Neural cell (in vitro differentiated cells): ENCODE measurements around the gene FCAMR. TPM values are rescaled to one million over a fixed set of nuclear protein-coding genes. Genes with fewer than 3 reads are reported as not detected.
"Not testable (repeated sequence)": the region's sequence is repeated elsewhere in the genome, so short reads cannot be mapped to it uniquely, and the experiment has no call there.

Experiments used
- H2AFZ ChIP-seq: fragments of 200-600, 300-800 bp; sonication (generic), shearing (Covaris generic); 2 replicates; pipeline ENCODE4 v1.6.0; 2014; ENCODE audit warnings: low read depth, mild to moderate bottlenecking, antibody characterized with exemption, low read length, moderate library complexity
- H3F3A ChIP-seq: fragments of 200-600 bp; shearing (Covaris generic); 2 replicates; pipeline ENCODE4 v1.6.1; 2016; ENCODE audit warnings: mild to moderate bottlenecking, moderate library complexity, mixed read lengths, antibody characterized with exemption, low read length; ENCODE audit not compliant: insufficient read depth, poor library complexity, severe bottlenecking
- H3K27ac ChIP-seq: fragments of 200-600, 300-800 bp; sonication (generic), shearing (Covaris generic); 2 replicates; pipeline ENCODE4 v1.5.1; 2014; ENCODE audit warnings: mild to moderate bottlenecking, low read length, moderate library complexity
- H3K27me3 ChIP-seq: fragments of 300-800, 200-600 bp; sonication (generic), shearing (Covaris generic); 2 replicates; pipeline ENCODE4 v1.6.0; 2014; ENCODE audit warnings: mild to moderate bottlenecking, low read depth, low read length, moderate library complexity; ENCODE audit not compliant: insufficient read depth
- H3K36me3 ChIP-seq: fragments of 300-800, 200-600 bp; sonication (generic), shearing (Covaris generic); 2 replicates; pipeline ENCODE4 v1.5.1; 2014; ENCODE audit warnings: mild to moderate bottlenecking, antibody characterized with exemption, low read length, moderate library complexity; ENCODE audit not compliant: insufficient read depth
- H3K4me2 ChIP-seq: fragments of 300-800, 200-600 bp; sonication (generic), shearing (Covaris generic); 2 replicates; pipeline ENCODE4 v1.6.0; 2014; ENCODE audit warnings: mild to moderate bottlenecking, low read length
- H3K4me3 ChIP-seq: fragments of 300-800, 200-600 bp; sonication (generic), shearing (Covaris generic); 2 replicates; pipeline ENCODE4 v1.5.1; 2014; ENCODE audit warnings: mild to moderate bottlenecking, low read length, moderate library complexity
- H3K79me2 ChIP-seq: fragments of 200-600 bp; shearing (Covaris generic); replicated peaks from 2 replicates; pipeline ENCODE4 v1.6.0; 2014; ENCODE audit warnings: mild to moderate bottlenecking, low read length, moderate library complexity; ENCODE audit not compliant: insufficient read depth
- H3K9ac ChIP-seq: fragments of 300-800, 200-600 bp; sonication (generic), shearing (Covaris generic); 2 replicates; pipeline ENCODE4 v1.6.1; 2016; ENCODE audit warnings: mild to moderate bottlenecking, low read length, mixed read lengths
- H3K9me2 ChIP-seq: fragments of 200-600 bp; shearing (Covaris generic); 2 replicates; pipeline ENCODE4 v1.6.1; 2016; ENCODE audit warnings: mild to moderate bottlenecking, low read length, mixed read lengths; ENCODE audit not compliant: insufficient read depth
- H3K9me3 ChIP-seq: fragments of 200-600, 300-800 bp; sonication (generic), shearing (Covaris generic); 2 replicates; pipeline ENCODE4 v1.6.1; 2016; ENCODE audit warnings: mild to moderate bottlenecking, mixed run types, low read length, moderate library complexity, mixed read lengths
- H4K20me1 ChIP-seq: fragments of 200-600 bp; shearing (Covaris generic); 2 replicates; pipeline ENCODE4 v1.6.1; 2016; ENCODE audit warnings: mild to moderate bottlenecking, mixed run types; ENCODE audit not compliant: insufficient read depth
- EP300 ChIP-seq: fragments of 450-650 bp; conservative IDR thresholded peaks from 2 replicates; pipeline ENCODE4 v1.6.1; 2014; ENCODE audit warnings: antibody characterized with exemption, mild to moderate bottlenecking, moderate library complexity; ENCODE audit not compliant: poor library complexity, severe bottlenecking
- EZH2 ChIP-seq: fragments of 200-600, 300-800 bp; shearing (Covaris generic), sonication (generic); IDR thresholded peaks from 2 replicates; pipeline ENCODE4 v1.6.1; 2014; ENCODE audit warnings: antibody characterized with exemption, low read length, borderline replicate concordance, mild to moderate bottlenecking; ENCODE audit not compliant: insufficient read depth, poor library complexity, severe bottlenecking
- MXI1 ChIP-seq: fragments of 450-650 bp; conservative IDR thresholded peaks from 2 replicates; pipeline ENCODE4 v1.6.1; 2014; ENCODE audit warnings: antibody characterized with exemption, mild to moderate bottlenecking; ENCODE audit not compliant: poor library complexity, severe bottlenecking
- RAD21 ChIP-seq: fragments of 450-650 bp; conservative IDR thresholded peaks from 2 replicates; pipeline ENCODE4 v1.6.1; 2014; ENCODE audit warnings: antibody characterized with exemption, mild to moderate bottlenecking, moderate library complexity
- SMC3 ChIP-seq: fragments of 450-650 bp; conservative IDR thresholded peaks from 2 replicates; pipeline ENCODE4 v1.6.1; 2014; ENCODE audit warnings: antibody characterized with exemption, mild to moderate bottlenecking, moderate library complexity; ENCODE audit not compliant: poor library complexity
- polyA plus RNA-seq: library from polyadenylated mRNA; depleted of rRNA; stranded (reverse); fragments of >200 nt; gene quantifications from 2 replicates; pipeline ENCODE4 v1.2.3, GENCODE V29; 2014
- TF ChIP-seq, protein P1 (sequence below): fragments of 450-650 bp; IDR thresholded peaks from 2 replicates; pipeline ENCODE4 v1.5.1; 2014; ENCODE audit warnings: antibody characterized with exemption, mild to moderate bottlenecking, moderate library complexity; ENCODE audit not compliant: poor library complexity, severe bottlenecking
- TF ChIP-seq, protein P2 (sequence below): IDR thresholded peaks from 2 replicates; pipeline ENCODE4 v1.6.1; 2012; ENCODE audit warnings: borderline replicate concordance

Gene FCAMR
- polyA plus RNA-seq, 1 donor from 2014 or later: not detected

DNA sequence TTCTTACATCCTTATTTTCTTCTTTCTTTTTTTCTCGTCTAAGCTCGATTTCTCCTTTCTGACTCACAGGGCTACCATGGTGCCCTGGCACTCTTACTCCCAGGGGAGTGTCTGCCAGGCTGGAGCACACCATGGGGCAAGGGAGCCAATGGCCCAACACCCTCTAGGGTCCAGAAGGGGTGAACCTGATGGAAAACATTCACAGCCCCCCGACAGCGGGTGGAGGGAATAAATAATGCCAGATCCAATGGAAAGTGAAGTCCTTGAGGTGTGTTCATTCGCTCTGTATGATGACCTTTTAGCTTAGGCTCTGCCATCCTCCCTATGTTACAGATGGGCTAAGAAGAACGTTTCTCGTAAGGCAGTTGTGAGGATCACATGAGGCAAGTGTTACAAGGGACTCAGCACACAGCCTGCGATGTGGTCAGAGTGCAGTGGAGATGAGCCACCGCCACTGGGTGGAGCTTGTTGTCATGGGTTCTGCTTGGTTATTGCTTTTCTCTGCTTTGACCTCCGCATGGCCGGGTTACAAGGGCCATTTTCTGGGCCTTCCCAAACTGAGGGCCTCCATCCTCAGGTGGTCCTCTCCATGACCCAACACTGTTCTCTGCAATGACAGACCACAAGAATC lies 45.0 kb downstream of the FCAMR start:
- Histone ChIP-seq H3K36me3 (no peaks in the 10 kb centered on the region), H3K9me3 (no peaks in the 10 kb centered on the region), H2AFZ (no peak overlapping the region), H3K27ac (no peak overlapping the region), H3F3A (no peaks in the 10 kb centered on the region), H3K27me3 (no peaks in the 10 kb centered on the region), H3K4me3 (no peak overlapping the region), H3K9ac (no peak overlapping the region), H3K9me2 (no peaks in the 10 kb centered on the region), H3K79me2 (no peaks in the 10 kb centered on the region), H4K20me1 (no peaks in the 10 kb centered on the region), H3K4me2 (no peak overlapping the region)
- TF ChIP-seq, protein P1, sequence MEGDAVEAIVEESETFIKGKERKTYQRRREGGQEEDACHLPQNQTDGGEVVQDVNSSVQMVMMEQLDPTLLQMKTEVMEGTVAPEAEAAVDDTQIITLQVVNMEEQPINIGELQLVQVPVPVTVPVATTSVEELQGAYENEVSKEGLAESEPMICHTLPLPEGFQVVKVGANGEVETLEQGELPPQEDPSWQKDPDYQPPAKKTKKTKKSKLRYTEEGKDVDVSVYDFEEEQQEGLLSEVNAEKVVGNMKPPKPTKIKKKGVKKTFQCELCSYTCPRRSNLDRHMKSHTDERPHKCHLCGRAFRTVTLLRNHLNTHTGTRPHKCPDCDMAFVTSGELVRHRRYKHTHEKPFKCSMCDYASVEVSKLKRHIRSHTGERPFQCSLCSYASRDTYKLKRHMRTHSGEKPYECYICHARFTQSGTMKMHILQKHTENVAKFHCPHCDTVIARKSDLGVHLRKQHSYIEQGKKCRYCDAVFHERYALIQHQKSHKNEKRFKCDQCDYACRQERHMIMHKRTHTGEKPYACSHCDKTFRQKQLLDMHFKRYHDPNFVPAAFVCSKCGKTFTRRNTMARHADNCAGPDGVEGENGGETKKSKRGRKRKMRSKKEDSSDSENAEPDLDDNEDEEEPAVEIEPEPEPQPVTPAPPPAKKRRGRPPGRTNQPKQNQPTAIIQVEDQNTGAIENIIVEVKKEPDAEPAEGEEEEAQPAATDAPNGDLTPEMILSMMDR: no peak
- no peak for TF ChIP-seq SMC3
- no peak for TF ChIP-seq EP300
- no peak for TF ChIP-seq EZH2
- TF ChIP-seq MXI1: no peak
- TF ChIP-seq, protein P2, sequence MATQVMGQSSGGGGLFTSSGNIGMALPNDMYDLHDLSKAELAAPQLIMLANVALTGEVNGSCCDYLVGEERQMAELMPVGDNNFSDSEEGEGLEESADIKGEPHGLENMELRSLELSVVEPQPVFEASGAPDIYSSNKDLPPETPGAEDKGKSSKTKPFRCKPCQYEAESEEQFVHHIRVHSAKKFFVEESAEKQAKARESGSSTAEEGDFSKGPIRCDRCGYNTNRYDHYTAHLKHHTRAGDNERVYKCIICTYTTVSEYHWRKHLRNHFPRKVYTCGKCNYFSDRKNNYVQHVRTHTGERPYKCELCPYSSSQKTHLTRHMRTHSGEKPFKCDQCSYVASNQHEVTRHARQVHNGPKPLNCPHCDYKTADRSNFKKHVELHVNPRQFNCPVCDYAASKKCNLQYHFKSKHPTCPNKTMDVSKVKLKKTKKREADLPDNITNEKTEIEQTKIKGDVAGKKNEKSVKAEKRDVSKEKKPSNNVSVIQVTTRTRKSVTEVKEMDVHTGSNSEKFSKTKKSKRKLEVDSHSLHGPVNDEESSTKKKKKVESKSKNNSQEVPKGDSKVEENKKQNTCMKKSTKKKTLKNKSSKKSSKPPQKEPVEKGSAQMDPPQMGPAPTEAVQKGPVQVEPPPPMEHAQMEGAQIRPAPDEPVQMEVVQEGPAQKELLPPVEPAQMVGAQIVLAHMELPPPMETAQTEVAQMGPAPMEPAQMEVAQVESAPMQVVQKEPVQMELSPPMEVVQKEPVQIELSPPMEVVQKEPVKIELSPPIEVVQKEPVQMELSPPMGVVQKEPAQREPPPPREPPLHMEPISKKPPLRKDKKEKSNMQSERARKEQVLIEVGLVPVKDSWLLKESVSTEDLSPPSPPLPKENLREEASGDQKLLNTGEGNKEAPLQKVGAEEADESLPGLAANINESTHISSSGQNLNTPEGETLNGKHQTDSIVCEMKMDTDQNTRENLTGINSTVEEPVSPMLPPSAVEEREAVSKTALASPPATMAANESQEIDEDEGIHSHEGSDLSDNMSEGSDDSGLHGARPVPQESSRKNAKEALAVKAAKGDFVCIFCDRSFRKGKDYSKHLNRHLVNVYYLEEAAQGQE: no peak
- no peak for TF ChIP-seq RAD21

DNA sequence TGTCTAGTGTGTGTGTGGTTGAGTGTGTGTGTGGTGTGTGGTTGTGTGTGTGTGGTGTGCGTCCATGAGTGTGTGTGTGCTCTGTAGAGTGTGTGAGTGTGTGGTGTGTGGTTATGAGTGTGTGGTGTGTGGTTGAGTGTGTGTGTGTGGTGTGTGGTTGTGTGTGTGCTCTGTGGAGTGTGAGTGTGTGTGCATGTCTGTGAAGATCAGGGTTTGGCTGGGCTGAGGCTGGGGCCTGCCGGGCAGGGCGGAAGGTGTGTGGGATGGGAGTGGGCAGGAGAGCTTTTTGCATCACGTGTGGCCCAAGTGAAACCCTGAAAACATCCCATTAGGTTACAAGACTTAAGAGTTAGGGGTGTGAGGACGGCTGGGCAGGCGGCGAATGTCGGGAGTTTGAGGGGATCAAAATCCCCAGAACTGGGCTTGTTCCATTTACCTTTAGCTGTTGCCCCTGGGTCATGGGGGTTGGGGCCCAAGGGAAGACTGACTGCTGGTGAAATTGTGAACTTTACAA lies 45.6 kb downstream of the FCAMR start:
- no peak overlapping the region for H3K4me2 ChIP-seq
- H3K36me3 ChIP-seq: no peaks in the 10 kb centered on the region
- no peaks in the 10 kb centered on the region for H4K20me1 ChIP-seq
- H3K79me2 ChIP-seq: no peaks in the 10 kb centered on the region
- no peak for TF ChIP-seq MXI1
- TF ChIP-seq SMC3: no peak
- TF ChIP-seq, protein P2: no peak
- H3K4me3 ChIP-seq: no peak overlapping the region
- H3K27ac ChIP-seq: no peak overlapping the region
- H3K9me2 ChIP-seq: no peaks in the 10 kb centered on the region
- H3F3A ChIP-seq: no peaks in the 10 kb centered on the region
- H3K27me3 ChIP-seq: no peaks in the 10 kb centered on the region
- no peak overlapping the region for H3K9ac ChIP-seq
- no peaks in the 10 kb centered on the region for H3K9me3 ChIP-seq
- H2AFZ ChIP-seq: no peak overlapping the region

DNA sequence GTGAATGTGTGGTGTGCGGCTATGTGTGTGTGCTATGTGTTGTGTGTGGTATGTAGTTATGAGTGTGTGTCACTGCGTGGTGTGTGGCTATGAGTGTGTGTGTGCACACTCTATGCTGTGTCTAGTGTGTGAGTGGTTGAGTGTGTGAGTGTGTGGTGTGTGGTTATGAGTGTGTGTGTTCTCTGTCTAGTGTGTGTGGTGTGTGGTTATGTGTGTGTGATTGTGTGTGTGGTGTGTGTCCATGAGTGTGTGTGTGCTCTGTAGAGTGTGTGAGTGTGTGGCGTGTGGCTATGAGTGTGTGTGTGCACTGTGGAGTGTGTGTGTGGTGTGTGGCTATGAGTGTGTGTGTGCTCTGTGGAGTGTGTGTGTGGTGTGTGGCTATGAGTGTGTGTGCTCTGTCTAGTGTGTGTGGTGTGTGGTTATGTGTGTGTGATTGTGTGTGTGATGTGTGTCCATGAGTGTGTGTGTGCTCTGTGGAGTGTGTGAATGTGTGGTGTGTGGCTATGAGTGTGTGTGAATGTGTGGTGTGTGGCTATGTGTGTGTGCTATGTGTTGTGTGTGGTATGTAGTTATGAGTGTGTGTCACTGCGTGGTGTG lies 46.2 kb downstream of the FCAMR start:
- H4K20me1 ChIP-seq, H3K79me2 ChIP-seq, H2AFZ ChIP-seq, H3K27ac ChIP-seq, H3F3A ChIP-seq, H3K9me3 ChIP-seq, H3K9me2 ChIP-seq, H3K36me3 ChIP-seq, H3K27me3 ChIP-seq, H3K9ac ChIP-seq, H3K4me3 ChIP-seq, H3K4me2 ChIP-seq: not testable (repeated sequence)
